H1 (cell line): Measurements from ENCODE around the gene VGLL1. TPM values are rescaled to one million over a fixed set of nuclear protein-coding genes. Genes with fewer than 3 reads are reported as not detected.

ENCODE experiments used
- CTCF ChIA-PET: fragments of 300-600 bp; sonication (Branson Sonifier 250); formaldehyde crosslinking; loops from one replicate; lab custom pipeline; 2021; ENCODE audit not compliant: partially characterized antibody; lab: Charles Lee
- POLR2A ChIA-PET: fragments of 300-600 bp; sonication (Branson Sonifier 250); formaldehyde crosslinking; loops from one replicate; lab custom pipeline; 2021; ENCODE audit warnings: inconsistent platforms; ENCODE audit not compliant: partially characterized antibody; lab: Charles Lee
- DNase-seq, 2 experiments: peaks; one replicate each; pipeline versions ENCODE4 v3.0.0 to v3.0.0-alpha.2; 2010 to 2022; ENCODE audit warnings: low spot score in 2 of 2, low read depth in 1 of 2, mixed read lengths in 1 of 2
- FAIRE-seq: peaks from 2 replicates; lab custom pipeline; 2011; peaks lifted over from hg19 to GRCh38; lab: Jason Lieb, UNC
- H2AFZ ChIP-seq: 2 replicates; pipeline ENCODE4 v1.8.1; 2012; ENCODE audit warnings: low read length, inconsistent platforms
- H2AK5ac ChIP-seq: 2 replicates; pipeline ENCODE4 v1.6.1; 2013; ENCODE audit warnings: low read depth, low read length
- H2BK120ac ChIP-seq: replicated peaks from 2 replicates; pipeline ENCODE3; 2013; ENCODE audit warnings: low read depth, low read length, inconsistent platforms
- H2BK12ac ChIP-seq: 2 replicates; pipeline ENCODE4 v1.6.1; 2013; ENCODE audit warnings: low read depth, low read length
- H2BK15ac ChIP-seq: 2 replicates; pipeline ENCODE4 v1.6.1; 2013; ENCODE audit warnings: low read length
- H2BK20ac ChIP-seq: 2 replicates; pipeline ENCODE4 v1.6.1; 2013; ENCODE audit warnings: low read length
- H2BK5ac ChIP-seq: 2 replicates; pipeline ENCODE4 v1.6.1; 2013; ENCODE audit warnings: low read depth, low read length
- H3K14ac ChIP-seq: 2 replicates; pipeline ENCODE4 v1.6.1; 2013; ENCODE audit warnings: inconsistent platforms; ENCODE audit not compliant: insufficient read length
- H3K18ac ChIP-seq: 2 replicates; pipeline ENCODE4 v1.6.1; 2013; ENCODE audit warnings: low read length; ENCODE audit errors: extremely low read depth
- H3K23ac ChIP-seq: 2 replicates; pipeline ENCODE4 v1.6.1; 2013; ENCODE audit warnings: inconsistent platforms; ENCODE audit not compliant: insufficient read length
- H3K23me2 ChIP-seq: 2 replicates; pipeline ENCODE4 v1.6.1; 2013; ENCODE audit warnings: low read depth, low read length
- H3K27ac ChIP-seq: 2 replicates; pipeline ENCODE4 v1.6.1; 2011; ENCODE audit warnings: low read depth, low read length, inconsistent platforms
- H3K27me3 ChIP-seq, 4 experiments: replicated peaks in 1 of 4; 1 replicate in 1 of 4; 2 replicates in 3 of 4; pipeline versions ENCODE4 v1.6.1 to v1.8.1; 2011 to 2013; ENCODE audit warnings: low read length in 3 of 4, mild to moderate bottlenecking in 3 of 4, inconsistent platforms in 2 of 4, mixed read lengths in 2 of 4, moderate library complexity in 1 of 4; ENCODE audit not compliant: control insufficient read depth in 3 of 4, insufficient read depth in 3 of 4; ENCODE audit errors: extremely low read depth in 1 of 4
- H3K36me3 ChIP-seq, 4 experiments: 2 replicates each; pipeline versions ENCODE4 v1.6.1 to v1.8.1; 2011 to 2013; ENCODE audit warnings: mild to moderate bottlenecking in 4 of 4, low read length in 3 of 4, moderate library complexity in 2 of 4, control low read depth in 1 of 4, inconsistent platforms in 1 of 4; ENCODE audit not compliant: insufficient read depth in 4 of 4, control insufficient read depth in 2 of 4
- H3K4ac ChIP-seq: replicated peaks from 2 replicates; pipeline ENCODE3; 2013; ENCODE audit warnings: low read length, low read depth, mixed read lengths, inconsistent platforms; ENCODE audit not compliant: insufficient read length
- H3K4me1 ChIP-seq, 4 experiments: replicated peaks in 1 of 4; 1 replicate in 1 of 4; 2 replicates in 3 of 4; pipeline versions ENCODE4 v1.6.1 to v1.8.1; 2011 to 2013; ENCODE audit warnings: low read length in 3 of 4, inconsistent platforms in 2 of 4, mixed read lengths in 1 of 4; ENCODE audit not compliant: insufficient read depth in 4 of 4, control insufficient read depth in 3 of 4
- H3K4me2 ChIP-seq, 2 experiments: 2 replicates each; pipeline versions ENCODE4 v1.6.1 to v1.8.1; 2011 to 2013; ENCODE audit warnings: low read depth in 2 of 2, low read length in 2 of 2, control low read depth in 1 of 2, inconsistent platforms in 1 of 2, mild to moderate bottlenecking in 1 of 2; ENCODE audit not compliant: insufficient read depth in 1 of 2
- H3K4me3 ChIP-seq, 4 experiments: fragments of 200-600, 300-600 bp in 1 of 4; sonication (generic), shearing (Covaris generic), sonication (Bioruptor Twin) in 1 of 4; 2 replicates each; pipeline versions ENCODE4 v1.5.1 to v1.8.1; 2011 to 2016; ENCODE audit warnings: low read length in 4 of 4, low read depth in 3 of 4, control low read depth in 2 of 4, inconsistent platforms in 2 of 4, mild to moderate bottlenecking in 2 of 4, mixed read lengths in 1 of 4, moderate library complexity in 1 of 4; ENCODE audit not compliant: insufficient read depth in 2 of 4; ENCODE audit errors: extremely low read depth in 1 of 4
- H3K56ac ChIP-seq: replicated peaks from 2 replicates; pipeline ENCODE3; 2013; ENCODE audit warnings: low read depth, mild to moderate bottlenecking, mixed read lengths, low read length, inconsistent platforms; ENCODE audit not compliant: insufficient read length
- H3K79me1 ChIP-seq: 2 replicates; pipeline ENCODE4 v1.6.1; 2013; ENCODE audit warnings: low read depth, low read length, control low read depth
- H3K79me2 ChIP-seq, 2 experiments: 2 replicates each; pipeline versions ENCODE4 v1.6.1 to v1.8.1; 2012 to 2013; ENCODE audit warnings: low read length in 2 of 2, mild to moderate bottlenecking in 2 of 2, inconsistent platforms in 1 of 2; ENCODE audit not compliant: insufficient read depth in 2 of 2, control insufficient read depth in 1 of 2
- H3K9ac ChIP-seq, 4 experiments: replicated peaks in 1 of 4; 1 replicate in 1 of 4; 2 replicates in 3 of 4; pipeline versions ENCODE4 v1.6.1 to v1.8.1; 2011 to 2013; ENCODE audit warnings: low read depth in 3 of 4, low read length in 3 of 4, control low read depth in 2 of 4, mild to moderate bottlenecking in 2 of 4, moderate library complexity in 2 of 4, inconsistent platforms in 1 of 4; ENCODE audit errors: extremely low read depth in 1 of 4
- H3K9me3 ChIP-seq, 2 experiments: 2 replicates each; pipeline versions ENCODE4 v1.6.1 to v1.8.1; 2012 to 2013; ENCODE audit warnings: mild to moderate bottlenecking in 2 of 2, moderate library complexity in 2 of 2, control low read depth in 1 of 2, inconsistent platforms in 1 of 2, low read depth in 1 of 2, low read length in 1 of 2, mixed read lengths in 1 of 2; ENCODE audit not compliant: insufficient read depth in 2 of 2
- H4K20me1 ChIP-seq, 2 experiments: replicated peaks in 1 of 2; 2 replicates each; pipeline versions ENCODE3 to v1.8.1; 2011 to 2013; ENCODE audit warnings: inconsistent platforms in 2 of 2, low read length in 2 of 2, mild to moderate bottlenecking in 1 of 2; ENCODE audit not compliant: insufficient read depth in 2 of 2, control insufficient read depth in 1 of 2
- H4K5ac ChIP-seq: 2 replicates; pipeline ENCODE4 v1.6.1; 2013; ENCODE audit warnings: low read length, low read depth, mixed read lengths, inconsistent platforms; ENCODE audit not compliant: insufficient read length
- H4K8ac ChIP-seq: 2 replicates; pipeline ENCODE4 v1.8.0; 2013; ENCODE audit warnings: mild to moderate bottlenecking, moderate library complexity, low read length, inconsistent platforms; ENCODE audit not compliant: insufficient read depth; ENCODE audit errors: extremely low read depth
- H4K91ac ChIP-seq: replicated peaks from 2 replicates; pipeline ENCODE3; 2013; ENCODE audit warnings: low read length, mixed read lengths, inconsistent platforms; ENCODE audit not compliant: insufficient read length
- EZH2 ChIP-seq: fragments of 200-600 bp; sonication (generic); IDR thresholded peaks from 2 replicates; pipeline ENCODE4 v1.7.1; 2012; ENCODE audit warnings: low read depth, mild to moderate bottlenecking, moderate library complexity, low read length, inconsistent platforms; ENCODE audit not compliant: severe bottlenecking
- GTF2F1 ChIP-seq: IDR thresholded peaks from 2 replicates; pipeline ENCODE4 v1.6.1; 2012; ENCODE audit warnings: low read depth, low read length, improper control_type of control experiment, borderline replicate concordance
- JUND ChIP-seq: IDR thresholded peaks from 2 replicates; pipeline ENCODE4 v1.6.1; 2011; ENCODE audit warnings: mild to moderate bottlenecking, improper control_type of control experiment, low read length
- POLR2A ChIP-seq, 2 experiments: IDR thresholded peaks; 1 replicate in 1 of 2; 2 replicates in 1 of 2; pipeline ENCODE4 v1.6.1; 2011; ENCODE audit warnings: low read depth in 2 of 2, low read length in 2 of 2, mild to moderate bottlenecking in 2 of 2; ENCODE audit errors: control extremely low read depth in 1 of 2
- RAD21 ChIP-seq, 2 experiments: IDR thresholded peaks in 1 of 2; conservative IDR thresholded peaks in 1 of 2; 2 replicates each; pipeline ENCODE4 v1.6.1; 2011; ENCODE audit warnings: low read depth in 2 of 2, low read length in 2 of 2, improper control_type of control experiment in 1 of 2, inconsistent platforms in 1 of 2, mild to moderate bottlenecking in 1 of 2, moderate library complexity in 1 of 2
- RXRA ChIP-seq: IDR thresholded peaks from 2 replicates; pipeline ENCODE4 v1.6.1; 2011; ENCODE audit warnings: low read depth, mild to moderate bottlenecking, low read length, moderate library complexity; ENCODE audit not compliant: insufficient read depth
- SRF ChIP-seq: IDR thresholded peaks from 2 replicates; pipeline ENCODE4 v1.6.1; 2011; ENCODE audit warnings: mild to moderate bottlenecking, low read depth, low read length, moderate library complexity
- TAF7 ChIP-seq: optimal IDR thresholded peaks from 2 replicates; pipeline ENCODE3; 2011; ENCODE audit warnings: low read depth, mild to moderate bottlenecking, inconsistent platforms, low read length, moderate library complexity, borderline replicate concordance
- WGBS, 2 experiments: shearing (Covaris generic) in 1 of 2; methylation state at CpG; one replicate each; pipeline versions ENCODE4 v1.1.6 to v1.1.7; 2013 to 2015; ENCODE audit warnings: low lambda C conversion rate in 2 of 2, mixed read lengths in 2 of 2, inconsistent platforms in 1 of 2, low coverage in 1 of 2, missing lambda C conversion rate in 1 of 2; ENCODE audit not compliant: insufficient replicate concordance in 2 of 2, insufficient coverage in 1 of 2, insufficient read length in 1 of 2; ENCODE audit errors: extremely low coverage in 1 of 2, missing lambda C conversion rate in 1 of 2; 5-methylcytosine and 5-hydroxymethylcytosine counted together
- polyA plus RNA-seq, 7 experiments: library from polyadenylated mRNA; depleted of rRNA in 3 of 7; stranded (reverse) in 5 of 7; unstranded in 2 of 7; fragments of >200 nt in 5 of 7; fragments of 200-250 nt in 2 of 7; gene quantifications; 1 replicate in 5 of 7; 2 replicates in 1 of 7; 4 replicates in 1 of 7; pipeline versions ENCODE4 v1.2.1 to v1.2.3, GENCODE V29; 2011 to 2013; ENCODE audit warnings: missing spikeins in 2 of 7, mixed read lengths in 2 of 7
- total RNA-seq: library from RNA; stranded (reverse); fragmentation: NEBNext Ultra II Directional; extraction: Animal tissue kit (Norgen Biotek cat#: 25700); gene quantifications from 2 replicates; pipeline ENCODE4 v1.2.1, GENCODE V29; 2021
- TF ChIP-seq, protein P1 (sequence below): IDR thresholded peaks from 2 replicates; pipeline ENCODE4 v1.6.1; 2012; ENCODE audit warnings: inconsistent platforms

The VGLL1 gene
- total and polyA plus RNA-seq, 2 of the 8 experiments (the other 6 are each of a cell fraction or from before 2014, with no cell fraction given), result not detected

DNA sequence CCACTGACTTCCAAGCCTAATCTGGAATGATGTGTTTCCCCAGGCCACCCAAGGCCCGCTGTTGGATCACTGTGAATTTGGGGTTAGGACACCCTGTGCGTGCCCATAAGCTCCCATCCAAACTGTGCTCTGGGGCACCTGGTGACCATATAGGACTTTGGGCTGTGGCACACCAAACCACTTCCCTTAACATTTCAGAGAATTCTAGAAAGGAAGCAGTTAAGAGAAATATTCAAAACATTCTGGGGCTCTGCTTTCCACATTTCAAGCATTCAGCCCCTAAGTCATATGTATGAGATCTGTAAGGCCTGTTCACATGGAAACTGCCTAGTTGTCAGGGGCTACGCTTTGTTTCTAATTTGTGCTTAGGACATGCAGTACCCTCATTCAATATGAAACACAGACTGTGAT lies 14.4 kb downstream of the VGLL1 start:
- WGBS, 2 experiments, result 82% methylated on average over 3 of the region's 3 CpGs; no CpG with 5 or more reads in 1 of the 2 experiments
- Histone ChIP-seq H4K5ac (no peak overlapping the region), H3K4ac (no peak overlapping the region), H3K56ac (no peak overlapping the region), H2BK15ac (no peak overlapping the region), H2AFZ (no peak overlapping the region), H3K23ac (no peak overlapping the region), H3K79me1 (no peaks in the 10 kb centered on the region), H2BK20ac (no peak overlapping the region), H4K91ac (no peak overlapping the region), H2BK120ac (no peak overlapping the region), H4K20me1 (no peaks in the 10 kb centered on the region), H3K18ac (no peak overlapping the region), H3K27ac (no peak overlapping the region), H3K4me3 (no peak overlapping the region), H3K9me3 (no peaks in the 10 kb centered on the region), H3K4me2 (no peak overlapping the region), H3K14ac (no peak overlapping the region), H2AK5ac (no peak overlapping the region), H4K8ac (no peak overlapping the region), H3K27me3 (no peaks in the 10 kb centered on the region), H3K9ac (no peak overlapping the region), H2BK5ac (no peak overlapping the region), H3K79me2 (no peaks in the 10 kb centered on the region), H2BK12ac (no peak overlapping the region), H3K4me1 (no peaks in the 10 kb centered on the region), H3K36me3 (no peaks in the 10 kb centered on the region), H3K23me2 (no peaks in the 10 kb centered on the region)
- ChIA-PET POLR2A (no interaction called here), CTCF (no interaction called here)
- no peak for FAIRE-seq
- no peak for TF ChIP-seq SRF
- TF ChIP-seq GTF2F1, result no peak
- no peak for TF ChIP-seq RAD21 (IDR thresholded peaks at IDR 0.05 in 1 of 2, conservative IDR thresholded peaks at IDR 0.05 in 1 of 2; ENCODE audit: low read depth in 2 of 2, low read length in 2 of 2)
- TF ChIP-seq, protein P1, sequence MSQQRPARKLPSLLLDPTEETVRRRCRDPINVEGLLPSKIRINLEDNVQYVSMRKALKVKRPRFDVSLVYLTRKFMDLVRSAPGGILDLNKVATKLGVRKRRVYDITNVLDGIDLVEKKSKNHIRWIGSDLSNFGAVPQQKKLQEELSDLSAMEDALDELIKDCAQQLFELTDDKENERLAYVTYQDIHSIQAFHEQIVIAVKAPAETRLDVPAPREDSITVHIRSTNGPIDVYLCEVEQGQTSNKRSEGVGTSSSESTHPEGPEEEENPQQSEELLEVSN, result no peak
- no peak for TF ChIP-seq RXRA
- TF ChIP-seq TAF7, result no peak
- TF ChIP-seq JUND, result no peak
- no peak for TF ChIP-seq POLR2A (IDR thresholded peaks at IDR 0.05; ENCODE audit: control extremely low read depth in 1 of 2, low read depth in 2 of 2, low read length in 2 of 2)
- TF ChIP-seq EZH2, result no peak
- no peak for DNase-seq
